NCI-H1694 (cell line): Measurements from ENCODE around the gene VAV2.
A peak's percentile ranks its signal among the peaks of the same experiment; 100 is the strongest.

Experiments used
- DNase-seq: peaks from one replicate; lab custom pipeline; 2025; lab: John Stamatoyannopoulos, UW

Gene VAV2

DNA sequence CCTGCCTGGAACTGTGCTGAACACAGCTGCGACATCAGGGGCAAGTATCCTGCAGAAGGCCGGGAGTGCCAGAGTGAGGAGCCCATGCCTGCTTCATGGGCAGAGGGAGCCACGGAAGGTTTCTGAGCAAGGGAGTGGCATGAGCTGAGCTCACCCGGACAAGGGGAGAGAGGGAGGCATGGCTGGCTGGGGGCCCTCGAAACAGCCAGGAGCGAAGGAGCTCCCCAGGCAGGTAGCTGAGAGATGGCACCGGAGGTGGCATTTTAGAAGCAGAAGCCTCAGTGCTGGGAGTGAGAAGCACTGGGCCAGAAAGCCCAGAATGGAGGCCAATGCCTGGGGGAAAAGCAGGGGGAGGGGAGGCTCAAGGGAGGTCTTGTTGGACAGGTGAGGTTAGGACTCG, 197.1 kb downstream of the VAV2 start:
- DNase-seq = no peak

DNA sequence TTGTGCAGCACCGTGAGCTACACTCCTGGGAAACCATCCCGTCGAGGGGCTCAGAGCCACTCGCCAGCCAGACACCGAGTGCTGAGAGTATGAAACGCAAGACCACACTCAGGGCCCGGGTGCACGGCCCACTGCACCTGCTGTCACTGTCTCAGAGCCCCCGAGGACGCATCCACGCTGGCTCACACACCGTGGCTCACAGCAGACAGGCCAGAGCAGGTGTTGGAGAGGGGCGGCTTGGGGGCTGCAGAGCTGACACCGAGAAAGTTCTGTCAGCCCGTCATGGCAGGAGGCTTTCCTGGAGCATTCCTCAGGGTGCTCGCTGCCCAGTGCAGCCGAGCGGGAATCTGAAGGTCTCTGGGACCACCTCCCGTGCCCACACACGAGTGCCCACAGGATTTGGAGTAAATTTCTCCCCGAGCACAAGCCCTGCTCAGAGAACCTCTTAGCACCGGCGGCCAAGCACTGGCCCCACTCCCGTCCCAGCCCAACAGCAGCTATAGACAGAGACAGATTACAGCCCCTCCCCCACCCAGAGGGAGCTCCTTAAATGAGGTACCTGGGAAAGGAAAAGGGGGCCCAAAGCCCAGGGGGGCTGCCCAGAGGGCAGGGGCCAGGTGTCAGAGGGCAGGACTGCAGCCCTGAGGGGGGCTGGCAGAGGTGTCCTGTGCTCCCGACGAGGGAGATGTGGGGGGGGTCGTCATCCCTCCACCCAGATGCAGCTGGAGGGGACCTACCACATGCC, 197.9 kb downstream of the VAV2 start:
- no peak for DNase-seq

DNA sequence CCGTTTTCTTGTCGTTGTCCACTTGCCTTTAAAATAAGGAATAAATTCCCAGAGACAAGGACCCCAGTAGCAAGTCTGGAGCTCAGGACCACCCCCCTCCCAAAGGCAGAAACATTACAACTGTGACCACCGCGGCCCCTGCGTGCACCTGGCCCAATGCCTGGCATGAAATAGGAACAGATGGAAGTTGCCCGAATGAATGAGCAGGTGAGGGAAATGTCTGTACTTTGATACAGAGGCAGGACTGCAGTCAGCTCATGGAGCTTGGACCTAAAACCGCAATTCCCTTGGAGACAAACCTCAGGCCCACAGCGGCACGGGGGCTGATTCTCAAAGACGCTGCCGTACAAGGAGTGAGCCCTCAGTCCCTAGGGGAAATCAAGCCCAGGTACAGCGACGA, 198.7 kb downstream of the VAV2 start:
- peak; percentile 84 for DNase-seq

DNA sequence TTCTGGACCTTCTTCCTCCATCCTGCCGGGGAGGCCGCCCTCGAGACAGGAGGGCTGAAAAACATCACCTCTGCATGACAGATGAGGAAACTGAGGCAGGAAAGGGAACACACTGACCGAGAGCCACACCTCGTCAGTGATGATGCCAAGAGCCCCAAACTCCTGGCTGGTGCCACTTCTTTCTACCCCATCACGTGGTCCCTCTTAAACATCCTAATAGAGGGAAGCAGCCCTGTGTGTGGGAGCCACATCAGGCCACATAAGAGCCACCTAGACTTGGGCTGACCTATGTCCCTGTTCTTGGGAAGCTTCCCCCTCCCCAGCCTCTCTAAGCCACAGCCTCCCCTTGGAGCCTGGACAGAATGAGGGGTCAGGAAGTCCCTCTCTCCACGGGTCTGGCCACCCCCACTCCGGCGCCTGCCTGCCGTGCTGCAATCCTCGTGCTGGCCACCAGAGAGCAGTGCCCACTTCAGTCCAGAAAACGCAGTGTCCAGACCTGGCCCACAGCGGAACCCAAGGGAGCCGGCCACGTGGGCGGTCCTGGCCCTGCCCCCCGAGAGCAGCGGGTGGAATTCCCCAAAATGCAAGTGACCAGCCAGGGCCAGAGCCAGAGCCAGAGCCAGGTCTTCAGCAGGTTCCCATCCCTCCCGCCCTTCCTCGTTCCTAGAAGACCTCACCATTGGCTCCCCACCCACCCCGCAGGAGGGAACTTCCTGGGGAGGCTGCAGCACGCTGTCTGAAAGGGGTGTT, 199.2 kb downstream of the VAV2 start:
- peak; percentile 84 for DNase-seq

DNA sequence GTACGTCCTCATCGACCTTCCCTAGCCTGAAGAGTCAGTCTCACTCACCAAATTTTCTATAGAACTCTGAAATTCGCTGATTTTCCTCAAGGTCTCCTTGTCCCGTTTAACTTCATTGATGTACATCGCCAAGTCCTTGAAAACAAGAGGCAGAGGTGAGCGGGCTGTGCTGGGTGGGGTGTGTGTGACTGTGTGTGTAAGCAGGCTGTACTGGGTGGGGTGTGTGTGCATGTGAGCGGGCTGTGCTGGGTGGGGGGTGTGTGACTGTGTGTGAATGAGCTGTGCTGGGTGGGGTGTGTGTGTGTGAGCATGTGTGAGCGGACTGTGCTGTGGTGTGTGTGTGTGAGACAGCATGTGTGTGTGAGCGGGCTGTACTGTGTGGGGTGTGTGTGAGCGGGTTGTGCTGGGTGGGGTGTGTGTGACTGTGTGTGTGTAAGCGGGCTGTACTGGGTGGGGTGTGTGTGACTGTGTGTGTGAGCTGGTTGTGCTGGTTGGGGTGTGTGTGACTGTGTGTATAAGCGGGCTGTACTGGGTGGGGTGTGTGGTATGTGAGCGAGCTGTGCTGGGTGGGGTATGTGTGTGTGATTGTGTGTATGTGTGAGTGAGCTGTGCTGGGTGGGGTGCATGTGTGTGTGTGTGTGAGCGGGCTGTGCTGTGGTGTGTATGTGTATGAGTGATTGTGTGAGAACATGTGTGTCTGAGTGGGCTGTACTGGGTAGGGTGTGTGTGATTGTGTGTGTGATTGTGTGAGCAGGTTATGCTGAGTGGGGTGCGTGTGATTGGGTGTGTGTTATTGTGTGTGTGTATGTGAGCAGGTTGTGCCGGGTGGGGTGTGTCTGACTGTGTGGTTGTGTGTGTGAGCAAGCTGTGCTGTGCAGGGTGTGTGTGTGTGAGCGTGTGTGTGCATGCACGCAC, 200.1 kb downstream of the VAV2 start:
- DNase-seq = no peak

DNA sequence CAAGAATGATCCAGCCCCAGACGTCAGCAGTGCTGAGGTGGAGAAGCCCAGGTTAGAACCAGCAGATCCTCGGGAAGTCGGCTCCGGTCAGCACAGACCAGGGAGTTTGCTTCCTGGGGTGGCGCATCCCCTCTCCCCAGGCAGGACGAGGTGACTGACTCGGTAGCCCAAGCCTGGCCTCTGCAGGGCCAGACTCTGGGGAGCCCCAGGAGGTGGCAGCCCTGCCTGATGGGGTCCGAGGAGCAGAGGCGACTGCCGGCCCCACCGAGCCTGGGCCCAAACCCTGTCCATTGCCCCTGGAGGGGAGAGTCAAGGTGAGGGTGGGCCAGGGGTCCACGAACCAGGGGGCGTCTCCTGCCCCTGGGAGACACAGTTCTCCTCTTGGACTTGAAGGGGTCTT, 201.1 kb downstream of the VAV2 start:
- no peak for DNase-seq

DNA sequence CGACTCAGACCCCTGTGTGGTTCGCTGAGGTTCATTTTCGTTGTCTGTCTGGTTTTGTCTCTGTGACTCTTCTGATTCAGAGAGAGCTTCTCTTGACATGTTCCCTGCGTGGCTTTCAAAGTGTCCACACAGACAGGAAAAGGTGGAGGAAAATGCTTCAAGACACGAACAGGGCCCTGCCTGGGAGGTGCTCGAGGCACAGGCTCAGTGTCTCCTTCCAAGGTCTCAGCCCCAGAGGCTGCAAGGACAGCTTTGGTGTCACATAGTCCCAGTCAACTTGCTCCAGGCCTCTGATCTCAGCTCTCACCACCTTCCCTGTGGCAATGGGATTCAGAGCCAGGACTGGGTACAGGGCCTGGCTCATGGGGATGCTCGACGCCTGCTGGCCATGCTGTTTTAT, 202.3 kb downstream of the VAV2 start:
- no peak for DNase-seq

DNA sequence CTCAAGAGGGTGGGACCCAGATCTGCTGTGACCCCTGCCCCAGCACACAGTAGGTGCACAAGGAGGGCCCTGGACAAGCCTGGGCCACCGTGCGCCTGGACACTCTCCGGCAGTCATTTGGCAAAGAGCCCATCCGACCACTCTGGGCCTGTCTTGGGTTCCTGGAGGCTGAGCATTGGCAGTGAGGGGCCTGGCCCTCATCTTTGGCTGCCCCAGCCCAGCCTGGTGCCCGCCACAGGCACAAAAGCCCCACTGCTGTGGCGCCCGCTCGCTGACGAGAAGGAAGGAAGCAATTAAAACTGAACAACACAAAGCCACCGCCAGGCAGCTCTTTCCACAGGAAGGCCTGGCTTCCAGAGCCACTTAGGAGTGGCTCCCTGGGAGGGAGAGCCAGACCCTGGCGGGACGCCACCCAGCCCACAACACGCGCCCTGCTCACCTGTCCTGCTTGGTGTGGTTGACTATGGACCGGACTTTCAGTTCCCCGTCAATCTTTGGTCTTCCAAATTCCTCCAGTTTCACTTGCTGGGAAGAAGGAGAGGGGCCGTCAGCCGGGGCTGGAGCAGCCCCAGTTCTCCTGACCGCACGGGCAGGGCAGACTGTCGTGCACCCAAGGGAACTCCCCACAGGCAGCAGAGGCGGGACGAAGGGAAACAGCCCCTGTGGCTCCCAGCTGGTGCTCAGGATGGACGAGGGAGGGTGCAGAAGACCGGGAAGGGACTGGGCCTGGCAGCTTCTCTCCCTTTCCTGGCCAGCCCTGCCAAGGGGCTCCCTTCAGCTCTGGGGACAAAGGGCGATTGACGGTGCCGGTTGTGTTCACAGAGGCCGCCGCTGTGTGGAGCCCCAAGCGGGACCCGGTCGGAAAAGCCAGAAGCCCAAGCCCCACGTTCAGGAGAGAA, 203.1 kb downstream of the VAV2 start:
- DNase-seq = no peak

DNA sequence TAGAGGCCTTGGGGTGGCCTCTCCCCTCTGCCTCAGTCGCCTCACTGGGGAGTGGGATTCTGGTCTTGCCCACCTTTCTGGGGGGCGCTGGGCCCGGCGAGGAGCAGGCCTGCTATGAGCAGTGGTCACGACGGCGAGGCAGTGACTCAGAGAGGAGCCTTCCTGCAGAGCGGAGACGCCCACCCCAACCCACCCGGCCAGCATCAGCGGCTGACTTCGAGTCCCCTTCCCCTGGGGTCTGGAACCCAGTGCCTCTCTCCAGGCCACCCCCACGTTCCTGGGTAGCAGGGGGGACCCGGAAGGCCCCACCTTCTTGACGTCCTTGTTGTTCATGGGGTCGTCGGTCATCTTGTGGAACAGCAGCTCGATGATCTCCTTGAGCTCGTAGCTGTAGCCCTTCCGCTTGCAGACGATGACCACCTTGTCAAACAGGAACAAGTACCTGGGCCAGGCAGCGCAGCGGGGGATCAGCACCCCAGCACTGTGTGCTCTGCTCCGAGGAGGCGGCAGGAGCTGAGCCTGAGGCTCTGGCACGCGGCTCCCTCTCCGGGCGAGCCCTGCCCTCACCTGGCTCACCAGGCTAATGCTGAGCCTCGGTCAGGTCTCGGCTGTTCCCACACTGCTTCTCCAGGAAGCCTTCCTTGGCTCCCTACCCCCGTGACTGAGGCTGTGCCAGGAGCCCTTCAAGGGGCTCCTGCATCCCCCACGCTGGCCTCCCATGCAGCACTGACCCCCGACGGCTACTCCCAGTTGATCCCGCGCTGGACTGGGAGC, 203.9 kb downstream of the VAV2 start:
- DNase-seq = no peak

DNA sequence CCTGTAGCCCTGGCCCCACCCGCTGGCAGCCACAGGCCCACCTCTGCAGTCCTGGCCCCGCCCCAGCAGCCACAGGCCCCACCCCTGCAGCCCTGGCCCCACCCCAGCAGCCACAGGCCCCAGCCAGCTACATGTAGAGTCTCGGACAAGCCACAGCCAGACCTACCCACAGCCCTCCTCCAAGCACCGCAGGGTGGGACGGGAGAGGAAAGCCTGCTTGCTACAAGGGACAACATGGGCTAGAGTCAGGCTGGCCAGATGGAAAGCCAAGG, 204.4 kb downstream of the VAV2 start:
- DNase-seq = no peak

DNA sequence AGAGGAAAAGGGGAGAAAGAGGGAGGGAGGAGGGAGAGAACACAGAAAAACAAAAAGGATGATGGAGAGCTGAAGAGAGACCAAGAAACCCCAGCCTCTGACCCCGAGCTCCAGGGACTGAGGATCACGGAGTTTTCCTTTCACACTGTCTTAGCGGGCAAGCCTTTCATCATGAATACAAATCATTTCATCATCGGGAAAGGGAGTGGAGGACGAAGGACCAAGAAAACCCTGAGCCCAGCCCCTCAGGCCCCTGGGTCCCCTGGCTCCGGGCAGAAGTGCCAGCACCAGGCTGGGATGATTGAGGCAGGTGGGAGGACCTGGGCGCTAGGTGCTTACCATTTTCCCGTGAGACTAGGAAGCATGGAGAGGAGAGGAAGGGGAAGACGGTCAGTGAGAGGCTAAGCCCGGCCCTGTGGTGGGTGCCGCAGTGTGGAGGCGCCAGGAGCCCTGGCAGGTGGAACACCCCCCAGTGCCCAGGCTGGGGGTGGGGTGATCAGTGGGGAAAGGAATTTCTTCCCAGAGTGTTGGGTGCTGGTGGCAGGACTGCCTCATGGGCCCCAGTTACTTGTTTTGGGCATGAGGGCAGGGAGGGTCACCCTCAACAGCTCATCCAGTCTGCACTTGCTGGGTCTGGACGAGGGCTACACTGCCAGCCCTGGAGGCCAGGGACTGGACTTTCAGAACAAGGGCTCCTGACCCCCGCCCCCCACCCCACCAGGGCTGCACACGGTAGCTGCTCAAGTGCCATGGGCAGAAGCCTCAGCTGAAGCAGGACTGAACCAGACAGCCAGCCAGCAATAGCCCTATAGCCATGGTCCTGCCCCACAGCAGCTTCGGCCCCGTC, 205.0 kb downstream of the VAV2 start:
- DNase-seq = no peak

DNA sequence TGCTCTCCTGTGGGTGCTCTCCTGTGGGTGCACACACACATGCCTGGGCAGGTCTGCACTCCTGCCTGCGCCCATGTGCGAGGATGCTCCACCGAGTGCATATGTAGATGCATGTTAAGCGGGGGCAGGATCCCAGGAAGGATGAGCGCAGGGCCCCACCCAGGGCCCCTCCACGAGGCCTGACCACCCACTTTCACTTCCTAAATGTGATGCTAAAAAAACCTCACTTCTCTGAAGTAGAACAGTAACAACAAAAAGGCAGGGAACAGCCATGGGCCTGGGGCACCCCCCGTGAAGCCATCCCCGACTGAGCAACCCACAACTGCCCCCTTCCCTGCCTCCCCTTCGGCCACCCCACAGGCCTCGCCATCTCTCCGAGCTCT, 205.8 kb downstream of the VAV2 start:
- no peak for DNase-seq

DNA sequence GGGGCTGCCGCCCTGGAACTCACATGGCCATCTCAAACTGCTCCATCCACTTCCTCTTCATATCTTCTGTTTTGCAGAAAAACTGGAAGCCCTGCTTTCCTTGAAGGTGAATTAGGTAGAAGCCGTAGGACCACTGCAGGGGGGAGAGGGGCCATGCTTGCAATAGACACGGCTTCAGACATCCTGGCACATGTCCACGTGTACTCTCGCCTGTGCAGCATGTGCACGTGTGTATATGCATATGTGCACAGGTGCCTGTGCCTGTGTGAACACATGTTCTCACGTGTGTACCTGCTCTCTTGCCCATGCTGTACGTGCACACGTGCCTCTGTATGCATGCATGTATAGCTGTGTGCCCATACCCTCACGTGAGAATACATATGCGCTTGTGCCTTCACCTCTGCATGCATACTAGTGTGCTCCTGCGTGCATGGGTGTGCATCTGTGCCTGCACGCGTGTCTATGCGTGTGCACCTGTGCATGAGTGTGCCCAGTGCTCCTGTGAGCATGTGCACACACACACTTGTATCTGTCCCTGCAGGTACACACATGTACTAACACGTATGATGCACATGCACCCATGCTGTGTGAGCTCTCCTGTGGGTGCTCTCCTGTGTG, 206.3 kb downstream of the VAV2 start:
- DNase-seq = no peak

DNA sequence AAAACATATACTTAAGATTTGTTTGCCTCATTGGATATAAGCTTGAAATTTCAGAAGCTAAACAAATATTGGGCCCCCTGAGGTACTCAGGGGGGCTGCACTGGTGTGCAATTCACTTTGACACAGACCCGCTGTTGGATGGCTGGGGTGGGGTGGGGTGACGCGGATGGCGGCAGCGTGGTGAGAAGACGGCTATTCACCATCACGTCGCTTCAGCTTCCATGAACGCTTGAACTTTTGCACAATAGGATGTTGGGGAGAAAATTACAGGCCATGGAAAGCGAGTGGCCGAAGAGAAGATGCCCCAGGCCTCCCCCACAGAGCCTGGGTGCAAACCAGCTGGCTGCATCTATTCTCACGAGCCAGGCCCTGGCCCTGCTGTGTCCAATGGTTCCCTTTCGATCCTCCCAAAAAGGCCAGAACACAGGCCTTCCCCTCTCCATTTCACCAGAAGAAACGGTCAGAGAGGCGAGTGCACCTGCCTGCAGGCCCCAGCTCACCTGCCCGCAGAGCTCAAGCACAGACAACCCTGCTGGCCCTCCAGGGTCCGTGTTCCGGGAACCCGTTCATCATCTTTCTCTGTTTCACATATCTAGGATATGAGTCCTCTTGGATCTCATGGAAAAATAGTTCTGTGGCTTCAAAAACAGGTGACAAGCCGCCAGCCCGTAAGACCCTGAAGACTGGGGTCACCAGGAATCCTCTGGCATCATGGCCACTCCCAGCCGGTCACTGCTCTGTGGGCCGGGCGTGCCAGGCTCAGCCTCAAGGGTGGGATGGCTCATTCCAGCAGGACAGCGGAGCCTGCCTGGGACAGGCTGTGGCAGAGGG, 207.2 kb downstream of the VAV2 start:
- DNase-seq = no peak

DNA sequence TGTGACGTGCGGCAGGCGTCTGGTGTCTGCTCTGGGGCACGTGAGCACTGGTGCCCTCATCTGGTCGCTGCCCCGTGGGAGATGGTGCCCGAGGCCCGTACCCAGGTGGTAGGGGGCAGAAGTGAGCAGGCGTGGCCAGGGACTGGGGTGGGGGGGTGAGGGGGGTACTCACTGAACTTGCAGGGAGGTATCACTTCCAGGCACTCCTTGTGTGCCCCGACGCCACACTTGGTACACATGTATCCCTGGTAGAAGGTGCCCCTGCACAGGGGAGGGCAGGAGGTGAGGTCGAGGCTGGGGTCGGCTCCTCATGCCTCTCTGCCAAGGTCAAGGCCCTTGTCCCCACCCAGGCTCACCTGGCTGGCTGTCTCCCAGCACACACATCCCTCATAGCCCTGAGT, 208.8 kb downstream of the VAV2 start:
- no peak for DNase-seq

DNA sequence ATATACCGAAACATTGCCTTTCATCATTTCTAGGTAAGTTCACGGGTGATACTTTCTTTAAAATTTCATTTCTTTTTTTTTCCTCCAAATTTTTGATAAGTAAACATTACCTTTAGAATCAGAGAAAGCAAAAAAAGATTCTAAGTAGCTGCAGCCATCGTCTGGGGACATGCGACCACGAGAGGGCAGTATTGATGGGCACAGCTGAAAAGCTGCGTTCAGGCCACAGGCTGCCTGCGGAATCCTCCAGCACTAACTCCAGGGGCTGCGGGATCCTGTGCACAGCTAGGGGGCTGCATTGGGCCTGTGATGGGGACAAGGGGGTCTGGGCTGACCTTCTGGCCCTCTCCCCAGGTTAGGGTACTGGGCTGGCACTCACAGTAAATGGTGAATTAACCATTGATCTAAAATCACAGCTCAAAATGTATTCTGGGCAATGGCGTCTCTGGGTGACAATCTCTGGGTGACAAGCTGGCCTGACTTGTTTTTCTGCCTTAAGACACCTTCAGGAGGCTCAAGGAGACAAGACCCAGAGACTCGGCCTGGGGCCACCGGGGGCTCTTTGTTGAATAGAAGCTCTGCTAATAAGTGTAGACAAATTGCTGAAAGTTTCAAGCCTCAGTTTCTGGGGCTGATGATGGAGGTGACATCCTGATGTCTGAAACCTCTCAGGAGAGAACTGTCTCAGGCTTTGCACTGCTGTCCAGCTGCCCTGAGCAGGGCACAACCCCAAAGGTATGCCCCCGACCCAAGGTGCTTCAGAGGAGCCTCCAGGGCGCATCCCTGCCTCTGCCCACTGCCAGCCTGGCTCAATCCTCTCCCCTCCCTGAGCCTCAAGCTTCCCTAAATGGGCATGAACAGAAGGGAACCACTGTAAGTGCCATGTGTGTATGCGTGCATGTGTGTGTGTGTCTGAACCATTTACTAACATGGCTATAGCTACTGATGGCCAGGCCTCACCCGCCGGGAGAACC, 209.7 kb downstream of the VAV2 start:
- DNase-seq = peak; percentile 78

DNA sequence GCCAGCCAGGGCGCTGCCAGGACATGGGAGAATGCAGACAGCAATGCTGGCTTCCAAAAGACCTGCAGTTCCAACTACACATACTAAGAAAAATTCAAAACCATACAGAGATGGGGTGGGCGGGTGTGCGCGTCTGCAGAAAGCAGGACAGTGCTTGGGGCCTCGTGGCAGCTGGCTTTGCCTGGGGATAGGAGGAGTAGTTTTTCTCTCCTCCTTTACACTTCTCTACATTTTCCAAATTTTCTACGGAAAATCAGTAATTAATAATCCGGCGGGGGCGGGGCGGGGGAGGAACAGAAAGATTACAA, 210.3 kb downstream of the VAV2 start:
- DNase-seq = no peak
